Adipocyte (in vitro differentiated cells): ENCODE data around the gene ANKRD33B.
"Not testable (repeated sequence)": the region's sequence is repeated elsewhere in the genome, so short reads cannot be mapped to it uniquely, and the experiment has no call there.

Experiments used
- DNase-seq: peaks from one replicate; pipeline ENCODE4 v3.0.0-alpha.2; 2015; ENCODE audit warnings: low read depth
- H3K27me3 ChIP-seq: replicated peaks from 2 replicates; pipeline ENCODE4 v1.7.0; 2013; ENCODE audit warnings: mild to moderate bottlenecking, low read length, moderate library complexity; ENCODE audit not compliant: control insufficient read depth, insufficient read depth
- H3K36me3 ChIP-seq: 2 replicates; pipeline ENCODE4 v1.7.0; 2013; ENCODE audit warnings: low read length, mild to moderate bottlenecking, moderate library complexity; ENCODE audit not compliant: control insufficient read depth, insufficient read depth, severe bottlenecking
- H3K4me1 ChIP-seq: 2 replicates; pipeline ENCODE4 v1.7.0; 2013; ENCODE audit warnings: mild to moderate bottlenecking, low read length, moderate library complexity; ENCODE audit not compliant: control insufficient read depth, insufficient read depth
- H3K4me3 ChIP-seq: 2 replicates; pipeline ENCODE4 v1.7.0; 2013; ENCODE audit warnings: mild to moderate bottlenecking, low read length, moderate library complexity
- H3K9ac ChIP-seq: 2 replicates; pipeline ENCODE4 v1.7.0; 2013; ENCODE audit warnings: mild to moderate bottlenecking, low read length, moderate library complexity
- H3K9me3 ChIP-seq: 2 replicates; pipeline ENCODE4 v1.7.0; 2013; ENCODE audit warnings: mild to moderate bottlenecking, low read length, moderate library complexity; ENCODE audit not compliant: control insufficient read depth

Gene ANKRD33B

GRCh38 chr5:10660135-10660534 lies 96.3 kb downstream of the ANKRD33B start:
- H3K4me1 ChIP-seq, result peaks cover 5% of the 10 kb centered on the region
- no peak overlapping the region for H3K9ac ChIP-seq
- no peak for DNase-seq
- H3K9me3 ChIP-seq, result no peaks in the 10 kb centered on the region
- no peak overlapping the region for H3K4me3 ChIP-seq
- peaks cover 8% of the 10 kb centered on the region for H3K27me3 ChIP-seq
- peaks cover 5% of the 10 kb centered on the region for H3K36me3 ChIP-seq

- no peak overlapping the region for H3K9ac ChIP-seq
- no peak overlapping the region for H3K4me3 ChIP-seq
- H3K9me3 ChIP-seq, result no peaks in the 10 kb centered on the region
- H3K36me3 ChIP-seq, result no peaks in the 10 kb centered on the region
- H3K4me1 ChIP-seq, result peaks cover 5% of the 10 kb centered on the region
- DNase-seq, result no peak
- H3K27me3 ChIP-seq, result peaks cover 8% of the 10 kb centered on the region
These were observed 97.0 kb downstream of the ANKRD33B start for GRCh38 chr5:10660720-10661387.

DNA sequence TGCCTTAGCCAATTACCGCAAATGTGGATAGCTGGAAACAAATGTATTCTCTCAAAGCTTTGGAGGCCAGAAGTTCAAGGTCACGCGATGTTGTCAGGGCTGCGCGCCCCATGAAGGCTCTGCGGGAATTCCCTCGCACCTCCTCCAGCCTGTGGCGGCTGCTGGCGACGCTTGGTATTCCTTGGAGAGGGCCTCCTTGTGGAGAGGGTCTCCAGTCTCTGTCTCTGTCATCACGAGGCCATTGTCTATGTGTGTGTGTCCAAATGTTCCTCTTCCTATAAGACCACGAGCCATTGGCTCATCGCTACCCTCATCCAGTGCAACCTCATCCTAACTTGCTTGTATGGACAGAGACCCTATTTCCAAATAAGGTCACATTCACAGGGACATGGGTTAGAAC lies 97.5 kb downstream of the ANKRD33B start:
- no peaks in the 10 kb centered on the region for H3K36me3 ChIP-seq
- no peak for DNase-seq
- H3K9me3 ChIP-seq, result no peaks in the 10 kb centered on the region
- H3K4me1 ChIP-seq, result peaks cover 5% of the 10 kb centered on the region
- no peak overlapping the region for H3K4me3 ChIP-seq
- H3K9ac ChIP-seq, result no peak overlapping the region
- peaks cover 8% of the 10 kb centered on the region for H3K27me3 ChIP-seq

DNA sequence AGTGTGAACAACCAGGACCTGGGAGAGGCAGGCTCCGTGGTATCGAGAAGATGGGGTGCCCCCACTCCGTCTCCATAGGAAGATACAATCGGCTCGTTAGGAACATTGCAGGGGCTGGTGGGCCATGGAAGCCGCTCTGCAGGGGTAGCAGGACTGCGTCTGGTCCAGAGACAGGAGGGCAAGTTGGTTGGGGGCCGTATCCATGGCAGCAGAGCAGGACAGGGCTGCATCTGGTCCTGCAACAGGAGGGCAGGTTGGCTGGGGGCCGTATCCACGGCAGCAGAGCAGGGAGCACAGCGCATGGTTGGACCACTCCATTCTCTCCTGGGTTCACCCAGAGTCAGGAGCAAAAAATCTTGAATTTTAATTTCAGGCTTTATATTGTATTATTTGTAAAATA lies 98.2 kb downstream of the ANKRD33B start:
- no peak overlapping the region for H3K4me3 ChIP-seq
- peaks cover 5% of the 10 kb centered on the region for H3K4me1 ChIP-seq
- H3K27me3 ChIP-seq, result peaks cover 8% of the 10 kb centered on the region
- no peaks in the 10 kb centered on the region for H3K9me3 ChIP-seq
- no peak overlapping the region for H3K9ac ChIP-seq
- no peaks in the 10 kb centered on the region for H3K36me3 ChIP-seq
- DNase-seq, result no peak

DNA sequence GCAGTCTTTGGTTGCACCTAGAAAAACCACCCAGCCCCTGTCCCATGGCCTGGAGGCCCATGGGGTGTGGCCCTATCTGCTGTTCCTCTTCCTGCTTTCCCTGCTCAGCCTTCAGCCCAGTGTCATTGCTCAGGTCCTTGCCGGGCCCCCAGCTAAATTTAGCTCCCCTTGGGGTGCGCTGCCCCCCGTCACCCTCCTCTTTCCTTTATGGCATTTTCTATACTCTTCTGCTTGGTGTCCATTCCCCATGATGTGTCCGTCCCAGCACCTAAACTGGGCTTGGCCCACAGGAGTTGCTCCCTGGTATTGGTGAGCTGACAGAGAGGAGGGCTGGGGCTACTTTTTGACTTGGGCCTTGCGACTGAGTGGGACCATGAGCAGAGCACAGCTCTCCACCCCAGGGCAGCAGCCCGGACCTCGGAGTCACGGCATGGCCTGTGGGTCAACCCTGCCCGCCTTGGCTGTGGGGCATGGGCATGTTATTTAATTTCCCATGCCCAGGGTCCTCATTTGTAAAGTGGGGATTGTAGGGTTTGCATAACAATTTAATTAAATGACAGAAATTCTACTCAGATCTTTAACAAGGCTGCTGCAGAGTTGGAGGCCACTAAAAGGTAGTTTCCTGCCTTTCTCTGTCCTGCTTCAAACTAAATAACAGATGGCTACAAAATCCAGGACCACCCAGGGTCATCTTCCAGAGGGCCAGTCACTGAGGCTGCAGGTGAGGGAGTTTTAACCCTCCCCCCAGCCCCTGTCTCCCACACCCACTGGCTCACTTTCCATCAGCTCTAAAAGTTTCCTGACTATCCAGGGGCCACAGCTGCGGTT lies 99.0 kb downstream of the ANKRD33B start:
- Histone ChIP-seq H3K36me3 (no peaks in the 10 kb centered on the region), H3K4me1 (peaks cover 5% of the 10 kb centered on the region), H3K9me3 (no peaks in the 10 kb centered on the region), H3K27me3 (peaks cover 8% of the 10 kb centered on the region), H3K4me3 (no peak overlapping the region), H3K9ac (no peak overlapping the region)
- DNase-seq, result no peak

DNA sequence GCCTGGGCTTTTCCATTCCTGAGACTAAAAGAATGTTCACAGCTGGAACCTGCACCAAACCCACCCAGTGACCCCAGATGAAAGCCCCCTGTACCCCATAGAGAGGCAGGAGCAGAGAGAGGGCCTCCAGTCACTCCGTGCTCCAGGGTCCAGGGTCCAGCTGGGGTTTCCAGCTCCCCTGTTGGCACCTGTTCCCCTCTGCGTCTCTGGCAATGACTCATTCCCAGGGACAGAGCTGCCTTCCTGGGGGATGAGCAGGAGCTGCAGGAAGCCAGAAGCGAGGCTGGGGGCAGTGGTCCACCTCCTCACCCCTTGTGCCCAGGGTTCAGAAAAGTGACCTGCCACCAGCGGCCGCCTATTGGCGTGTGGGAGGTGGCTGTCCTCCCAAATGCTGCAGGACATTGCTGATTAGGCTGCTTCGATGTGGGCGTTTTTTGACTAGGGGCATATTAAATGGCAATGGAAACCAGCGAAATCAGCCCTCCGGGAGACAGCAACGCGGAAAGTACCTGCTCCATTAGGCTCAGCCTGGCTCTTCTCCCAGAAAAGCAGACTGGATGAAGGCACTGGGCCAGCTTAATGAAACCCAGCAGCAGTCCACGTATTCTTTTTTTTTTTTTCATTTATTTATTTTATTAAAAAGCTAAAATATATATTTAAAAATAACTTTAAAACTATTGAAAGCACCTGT lies 99.8 kb downstream of the ANKRD33B start:
- H3K4me3 ChIP-seq, result peak overlapping the region; percentile 14
- H3K4me1 ChIP-seq, result peaks cover 5% of the 10 kb centered on the region
- H3K36me3 ChIP-seq, result no peaks in the 10 kb centered on the region
- no peak overlapping the region for H3K9ac ChIP-seq
- peak; percentile 44 for DNase-seq
- H3K9me3 ChIP-seq, result no peaks in the 10 kb centered on the region
- peaks cover 8% of the 10 kb centered on the region for H3K27me3 ChIP-seq

DNA sequence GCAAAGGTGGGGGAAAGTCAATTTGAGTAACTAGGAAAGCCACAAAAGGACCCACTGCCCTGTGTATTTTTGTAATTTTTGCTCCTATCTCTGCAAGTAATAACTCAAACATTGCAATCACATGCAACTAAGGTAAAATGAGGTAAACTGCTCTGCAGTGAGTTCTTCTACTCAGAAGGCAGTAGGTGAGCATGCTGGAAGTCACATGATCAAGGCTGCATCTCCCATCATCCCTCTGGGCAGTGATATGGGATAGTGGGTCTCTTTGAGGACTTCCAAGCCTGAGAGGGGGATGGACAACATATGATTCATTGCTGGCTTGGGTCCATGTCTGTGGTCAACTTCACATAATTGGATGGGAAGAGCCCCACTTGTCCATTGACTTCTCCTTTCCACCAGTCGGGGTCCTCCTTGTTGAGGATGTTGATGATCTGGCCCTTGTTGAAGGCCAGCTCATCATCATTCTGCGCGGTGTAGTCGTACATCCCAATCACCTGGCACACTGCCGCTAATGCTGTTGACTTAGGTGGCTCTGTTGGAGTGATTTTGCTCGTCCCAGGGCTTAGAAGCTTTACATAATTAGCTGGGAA lies 100.4 kb downstream of the ANKRD33B start:
- H3K36me3 ChIP-seq, H3K9me3 ChIP-seq, H3K9ac ChIP-seq, DNase-seq, H3K27me3 ChIP-seq, H3K4me3 ChIP-seq, H3K4me1 ChIP-seq: not testable (repeated sequence)

GRCh38 chr5:10665799-10666198 lies 101.9 kb downstream of the ANKRD33B start:
- DNase-seq, result no peak
- no peaks in the 10 kb centered on the region for H3K9me3 ChIP-seq
- peaks cover 10% of the 10 kb centered on the region for H3K27me3 ChIP-seq
- no peak overlapping the region for H3K4me3 ChIP-seq
- peaks cover 5% of the 10 kb centered on the region for H3K4me1 ChIP-seq
- H3K9ac ChIP-seq, result no peak overlapping the region
- no peaks in the 10 kb centered on the region for H3K36me3 ChIP-seq

- Histone ChIP-seq H3K4me1 (peaks cover 5% of the 10 kb centered on the region), H3K36me3 (no peaks in the 10 kb centered on the region), H3K9ac (no peak overlapping the region), H3K9me3 (no peaks in the 10 kb centered on the region), H3K27me3 (peaks cover 12% of the 10 kb centered on the region), H3K4me3 (no peak overlapping the region)
- DNase-seq, result no peak
These were observed 102.8 kb downstream of the ANKRD33B start for GRCh38 chr5:10666531-10667299.

DNA sequence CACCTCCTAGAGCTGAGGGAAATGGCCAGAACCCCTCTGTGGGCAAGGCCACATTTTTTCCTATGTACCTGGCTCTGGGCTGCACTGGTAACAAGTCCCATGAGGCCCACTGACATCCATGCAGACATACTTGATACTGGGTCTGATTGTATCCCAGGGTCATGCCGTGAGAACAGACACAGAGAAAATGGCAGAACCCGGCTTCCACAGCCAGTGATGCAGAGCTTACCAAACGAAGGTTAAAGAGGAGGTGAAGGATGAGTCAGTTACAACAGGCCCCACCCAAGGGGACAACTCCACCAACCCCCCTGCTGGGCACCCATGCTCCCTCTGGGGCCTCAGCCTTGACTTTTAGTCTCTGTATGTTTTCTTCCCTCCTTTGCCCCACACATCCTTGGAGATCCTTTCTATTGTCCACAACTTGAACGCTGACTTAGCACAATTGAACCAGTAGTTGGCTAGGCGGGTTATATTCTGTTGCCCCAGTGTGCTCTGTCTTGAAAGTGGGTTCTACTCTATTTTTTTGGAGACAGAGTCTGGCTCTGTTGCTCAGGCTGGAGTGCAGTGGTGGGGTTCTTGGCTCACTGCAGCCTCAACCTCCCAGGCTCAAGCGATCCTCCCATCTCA lies 103.7 kb downstream of the ANKRD33B start:
- DNase-seq, result no peak

More for the DNA sequence above, 103.7 kb downstream of the ANKRD33B start:
- Histone ChIP-seq H3K27me3 (peaks cover 8% of the 10 kb centered on the region), H3K36me3 (no peaks in the 10 kb centered on the region), H3K9me3 (no peaks in the 10 kb centered on the region), H3K4me1 (peaks cover 5% of the 10 kb centered on the region), H3K9ac (no peak overlapping the region), H3K4me3 (no peak overlapping the region)
